SHP77 treated with DMSO at 0.1 percent for 48 hours (cell line): ENCODE measurements around the gene ENPP4.
"Not testable (repeated sequence)": the region's sequence is repeated elsewhere in the genome, so short reads cannot be mapped to it uniquely, and the experiment has no call there.

Source experiments
- DNase-seq: peaks from one replicate; lab custom pipeline; 2025; lab: John Stamatoyannopoulos, UW

Gene ENPP4

DNA sequence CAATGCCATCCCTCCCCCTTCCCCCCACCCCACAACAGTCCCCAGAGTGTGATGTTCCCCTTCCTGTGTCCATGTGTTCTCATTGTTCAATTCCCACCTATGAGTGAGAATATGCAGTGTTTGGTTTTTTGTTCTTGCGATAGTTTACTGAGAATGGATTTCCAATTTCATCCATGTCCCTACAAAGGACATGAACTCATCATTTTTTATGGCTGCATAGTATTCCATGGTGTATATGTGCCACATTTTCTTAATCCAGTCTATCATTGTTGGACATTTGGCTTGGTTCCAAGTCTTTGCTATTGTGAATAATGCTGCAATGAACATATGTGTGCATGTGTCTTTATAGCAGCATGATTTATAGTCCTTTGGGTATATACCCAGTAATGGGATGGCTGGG lies 1.5 kb downstream of the ENPP4 start:
- not testable (repeated sequence) for DNase-seq

DNA sequence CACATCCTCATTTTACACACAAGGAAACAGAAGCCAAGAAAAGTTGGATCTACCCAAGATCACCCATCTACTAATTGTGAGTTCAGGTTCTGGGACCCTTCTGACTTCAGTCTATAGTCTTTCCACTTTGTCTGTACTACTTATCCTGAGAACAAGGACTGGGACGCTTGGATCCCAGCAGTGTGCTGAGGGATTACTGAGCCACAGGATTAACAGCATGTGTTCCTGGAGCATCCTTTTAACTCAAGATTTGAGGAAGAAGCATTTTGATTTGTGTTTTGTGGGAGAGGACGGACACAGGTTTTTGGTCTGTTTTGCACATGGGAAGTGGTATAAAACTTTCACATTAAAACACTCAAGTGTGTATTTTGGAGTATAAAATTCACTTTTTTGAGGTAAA lies 4.4 kb downstream of the ENPP4 start:
- no peak for DNase-seq

DNA sequence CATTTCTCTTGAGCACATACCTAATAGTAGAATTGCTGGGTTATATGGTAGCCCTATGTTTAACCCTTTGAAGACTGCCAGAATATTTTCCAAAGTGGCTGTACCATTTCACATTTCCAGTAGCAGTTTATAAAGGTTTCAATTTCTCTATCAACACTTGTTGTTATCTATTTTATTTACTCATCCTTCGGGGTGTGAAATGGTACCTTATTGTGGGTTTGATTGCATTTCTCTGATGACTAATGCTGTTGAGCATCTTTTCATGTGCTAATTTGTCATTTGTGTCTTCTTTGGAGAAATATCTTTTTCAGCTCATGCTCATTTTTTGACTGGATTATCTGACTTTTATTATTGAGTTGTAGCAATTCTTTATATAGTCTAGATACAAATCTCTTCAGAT lies 5.4 kb downstream of the ENPP4 start:
- no peak for DNase-seq

DNA sequence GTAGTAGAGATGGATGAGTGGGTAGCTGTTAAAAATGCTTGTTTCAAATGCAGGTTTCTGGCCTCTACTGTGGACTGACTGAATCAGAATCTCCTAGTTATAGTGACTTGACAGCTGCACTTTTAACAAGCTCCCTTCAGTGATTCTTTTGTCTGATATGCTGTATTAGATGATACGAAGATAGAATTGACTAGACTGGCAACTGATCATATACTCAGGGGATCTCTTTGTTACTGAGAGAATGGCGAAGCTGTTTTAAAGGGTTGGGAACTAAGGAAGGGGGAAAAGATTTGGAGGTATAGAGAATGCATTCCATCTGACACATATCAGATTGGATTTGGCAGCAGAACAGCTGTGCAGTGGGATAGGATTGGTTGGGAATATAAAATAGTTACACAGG lies 7.0 kb downstream of the ENPP4 start:
- DNase-seq, result no peak

DNA sequence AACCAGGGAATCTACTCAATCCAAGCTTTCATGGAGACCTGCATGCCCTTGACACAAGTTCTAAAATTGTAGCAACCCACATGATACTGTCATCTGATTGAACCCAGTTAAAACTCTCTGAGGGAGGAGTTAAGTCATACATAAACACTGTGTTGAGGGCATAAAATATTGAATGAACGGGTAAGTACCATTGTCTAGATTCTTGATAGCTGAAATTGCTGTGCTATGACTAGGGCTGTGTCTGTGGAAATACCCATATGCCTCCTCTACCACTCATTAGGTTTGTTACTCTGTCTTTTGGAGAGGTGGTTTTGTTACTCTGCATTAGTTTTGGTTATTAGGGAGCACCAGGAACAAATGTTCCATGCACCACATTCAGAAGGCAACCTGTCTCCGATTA lies 7.6 kb downstream of the ENPP4 start:
- DNase-seq, result no peak

DNA sequence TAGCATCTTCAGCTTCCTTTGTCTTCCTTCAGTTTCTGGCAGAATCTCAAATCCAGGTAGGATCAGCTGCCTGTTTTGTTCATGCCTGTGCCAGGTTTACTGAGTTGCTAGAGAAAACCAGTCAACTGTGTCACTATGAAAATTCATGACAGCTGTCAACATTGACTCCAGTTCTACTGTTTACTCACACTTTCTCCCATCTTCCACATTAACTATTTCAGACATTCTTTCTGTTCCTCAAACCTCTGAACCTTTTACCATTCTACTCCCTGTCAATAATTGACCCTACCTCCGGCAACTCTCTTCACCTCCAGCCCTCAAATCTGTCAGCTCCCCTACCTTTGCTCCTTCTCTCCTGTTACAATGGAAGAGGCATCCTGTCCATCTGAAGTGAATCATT lies 8.5 kb downstream of the ENPP4 start:
- DNase-seq, result no peak

DNA sequence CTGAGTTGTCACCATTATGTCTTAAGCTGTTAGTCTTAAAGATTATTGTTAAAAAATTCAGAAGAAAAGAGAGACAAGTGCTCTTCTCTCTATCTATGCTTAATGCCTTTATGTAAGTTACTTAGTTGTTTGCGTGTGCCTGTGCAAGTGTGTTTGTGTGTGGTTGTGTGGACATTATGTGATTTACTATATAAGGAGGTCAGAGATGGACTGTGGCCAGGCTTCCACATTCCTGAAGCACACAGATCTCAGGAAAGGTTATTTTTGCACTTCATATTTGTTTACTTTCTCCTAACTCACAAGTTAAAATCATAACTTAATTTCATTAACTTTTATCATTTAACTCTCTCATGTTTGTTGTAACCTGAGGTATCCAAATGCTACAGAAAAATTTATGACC lies 14.5 kb downstream of the ENPP4 start:
- no peak for DNase-seq

DNA sequence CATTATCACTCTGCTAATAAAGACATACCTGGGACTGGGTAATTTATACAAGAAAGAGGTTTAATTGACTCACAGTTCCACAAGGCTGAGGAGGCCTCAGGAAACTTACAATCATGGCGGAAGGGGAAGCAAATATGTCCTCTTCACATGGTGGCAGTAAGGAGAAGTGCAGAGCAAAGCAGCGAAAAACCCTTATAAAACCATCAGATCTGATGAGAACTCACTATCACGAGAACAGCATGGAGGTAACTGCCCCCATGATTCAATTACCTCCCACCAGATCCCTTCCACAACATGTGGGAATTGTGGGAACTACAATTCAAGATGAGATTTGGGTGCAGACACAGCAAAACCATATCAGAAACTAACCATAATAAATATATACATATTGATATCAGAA lies 19.3 kb downstream of the ENPP4 start:
- not testable (repeated sequence) for DNase-seq

DNA sequence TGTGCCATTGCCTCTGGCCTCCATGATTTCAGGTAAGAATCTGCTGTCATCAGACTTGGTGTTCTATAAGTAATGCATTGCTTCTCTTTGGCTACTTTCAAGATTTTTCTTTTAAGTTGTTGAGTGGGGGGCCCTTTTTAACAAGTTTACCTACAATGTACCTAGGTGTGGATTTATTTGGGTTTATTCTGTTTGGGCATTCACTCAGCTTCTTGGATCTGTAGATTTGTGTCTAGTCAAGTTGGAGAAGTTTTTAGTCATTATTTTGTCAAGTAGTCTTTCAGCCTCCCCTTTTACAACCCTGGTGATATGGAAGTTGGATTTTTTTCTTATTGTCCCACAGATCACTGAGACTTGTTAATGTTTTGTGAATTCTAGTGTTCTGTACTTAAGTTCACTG lies 26.9 kb downstream of the ENPP4 start:
- no peak for DNase-seq

DNA sequence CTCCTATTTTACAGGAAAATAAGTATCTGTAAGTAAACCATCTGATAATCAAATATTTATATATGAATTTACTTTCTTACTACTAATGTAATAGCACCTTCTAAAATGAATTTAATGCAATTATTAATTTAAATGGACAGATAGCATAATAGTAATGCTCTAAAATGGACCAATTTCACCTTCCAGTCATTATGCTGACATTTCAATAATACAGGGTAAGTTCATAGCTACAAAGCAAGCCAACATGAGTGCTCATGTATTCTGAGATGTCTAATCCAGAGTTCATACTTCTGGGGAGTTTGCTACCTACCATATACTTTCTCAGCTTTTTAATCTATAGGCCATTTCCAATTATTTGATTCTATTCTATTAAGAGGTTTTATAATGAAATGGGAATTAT lies 29.4 kb downstream of the ENPP4 start:
- DNase-seq, result no peak

DNA sequence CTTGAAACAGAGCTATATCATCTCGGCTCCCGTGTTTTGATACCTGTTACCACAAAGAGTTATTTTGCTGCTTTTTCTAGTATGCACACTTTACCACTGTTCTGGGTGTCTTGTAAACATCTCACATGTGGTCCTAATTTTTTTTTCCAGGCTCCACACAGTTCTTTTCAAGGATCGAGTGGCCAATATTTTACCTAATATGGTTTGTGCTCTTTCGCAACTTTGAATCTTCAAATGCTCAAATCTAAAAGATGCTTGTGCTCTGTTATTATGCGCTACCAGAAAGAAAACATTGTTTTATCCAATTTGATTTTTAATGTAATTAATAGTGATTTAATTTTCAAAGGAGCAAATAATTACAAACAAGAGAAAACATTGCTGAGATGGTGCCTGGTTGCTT lies 30.3 kb downstream of the ENPP4 start:
- no peak for DNase-seq

DNA sequence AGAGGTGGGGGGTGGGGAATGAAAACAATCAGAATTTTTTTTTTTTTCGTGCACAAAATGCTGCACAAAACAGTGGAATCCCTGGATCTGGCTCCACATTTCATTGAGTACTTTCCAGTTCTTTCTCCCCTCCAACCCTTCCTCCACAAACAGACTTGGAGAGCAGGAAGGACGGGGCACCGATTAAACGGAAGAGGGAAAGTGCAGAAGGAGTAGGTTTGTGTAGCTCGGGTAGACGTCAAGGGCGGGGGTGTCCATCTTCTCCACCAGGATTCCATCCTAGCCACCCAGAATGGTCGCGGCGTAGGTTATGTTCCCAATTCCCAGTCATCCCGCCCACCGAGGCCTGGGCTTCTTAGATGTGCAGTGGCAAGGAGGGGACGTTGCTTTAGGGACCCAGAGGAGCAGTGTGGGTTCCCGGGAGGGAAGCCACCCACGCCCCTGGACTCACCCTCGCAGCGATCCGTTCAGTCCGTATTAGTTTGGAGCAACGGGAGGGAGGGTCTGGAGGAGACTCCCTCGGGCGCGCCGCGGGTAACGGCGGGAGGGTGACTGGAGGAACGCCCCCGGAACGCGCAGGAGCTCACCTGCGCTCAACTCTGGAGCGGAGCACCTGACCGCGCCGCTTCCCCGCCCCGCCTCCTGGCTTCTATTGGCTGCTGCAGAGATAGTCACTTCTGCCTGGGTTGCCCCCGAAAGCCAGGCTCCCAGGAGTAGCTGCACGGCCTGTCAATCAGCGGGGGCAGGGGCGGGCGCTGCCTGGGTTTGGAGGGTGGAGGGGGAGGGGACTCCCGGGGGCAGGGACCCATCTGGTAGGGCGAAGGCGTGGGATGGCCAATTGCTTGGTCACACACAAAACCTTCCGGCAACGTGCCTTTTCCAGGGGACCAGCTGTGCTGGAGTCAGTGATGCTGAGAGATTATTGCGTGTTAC lies 40.8 kb downstream of the ENPP4 start, which contains the start of gene ENPP5:
ENPP5 (minus strand) TSS at position 624 of the 933 bp plus-strand sequence. CDS start 2,718 bp downstream, outside the sequence.
- DNase-seq, result no peak

DNA sequence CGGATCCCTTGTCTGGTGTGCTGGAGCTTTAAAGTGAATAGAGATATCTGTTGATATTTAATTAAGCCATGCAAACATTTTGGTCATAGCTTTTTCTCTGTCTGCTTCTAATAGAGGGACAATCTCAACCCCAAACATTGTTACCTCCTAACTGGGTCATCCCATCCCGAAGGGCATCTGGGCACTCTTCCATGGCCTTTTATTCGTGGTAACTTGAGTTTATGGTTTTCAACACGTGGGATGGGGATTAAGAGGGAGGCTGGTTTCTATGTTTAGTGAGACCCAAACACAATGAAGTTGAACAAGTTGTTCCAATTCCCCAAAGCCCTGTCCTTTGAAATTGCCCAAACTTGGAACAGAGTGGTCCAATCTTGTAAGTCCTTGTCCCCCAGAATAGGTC lies 42.4 kb downstream of the ENPP4 start:
- no peak for DNase-seq

DNA sequence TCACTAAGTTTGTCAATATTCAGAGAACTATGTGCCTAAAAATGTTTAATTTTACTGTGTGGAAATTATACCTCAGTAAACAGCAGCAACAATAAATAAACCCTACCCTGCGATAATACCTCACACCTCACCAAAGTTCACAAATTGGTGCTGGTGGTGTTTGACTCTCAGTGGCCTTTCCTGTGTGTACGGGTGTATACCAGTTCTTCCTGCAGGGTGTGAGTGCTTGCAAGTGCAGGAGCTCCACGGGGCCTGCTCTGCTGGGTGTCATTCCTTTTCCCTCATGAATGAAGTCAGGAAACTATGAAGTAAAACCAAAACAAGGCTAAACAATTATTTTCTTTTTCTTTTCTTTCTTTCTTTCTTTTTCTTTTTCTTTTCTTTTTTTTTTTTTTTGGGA lies 45.1 kb downstream of the ENPP4 start:
- no peak for DNase-seq

DNA sequence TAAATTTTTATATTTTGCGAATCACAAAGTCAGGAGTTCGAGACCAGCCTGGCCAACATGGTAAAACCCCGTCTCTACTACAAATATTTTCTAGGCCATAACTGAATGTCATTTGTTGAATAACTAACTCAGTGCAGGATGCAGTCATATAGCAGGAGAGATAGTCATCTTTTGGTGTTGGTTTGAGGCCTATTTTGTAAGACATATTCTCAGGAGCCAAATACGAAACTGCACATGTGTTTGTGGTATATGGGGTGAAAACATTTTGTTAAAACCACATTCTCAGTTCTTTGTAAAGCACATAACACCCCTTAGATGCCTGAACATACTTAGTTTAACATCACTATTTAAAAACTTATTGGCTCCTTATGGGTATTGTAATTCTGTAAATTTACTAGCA lies 45.7 kb downstream of the ENPP4 start:
- DNase-seq, result no peak

DNA sequence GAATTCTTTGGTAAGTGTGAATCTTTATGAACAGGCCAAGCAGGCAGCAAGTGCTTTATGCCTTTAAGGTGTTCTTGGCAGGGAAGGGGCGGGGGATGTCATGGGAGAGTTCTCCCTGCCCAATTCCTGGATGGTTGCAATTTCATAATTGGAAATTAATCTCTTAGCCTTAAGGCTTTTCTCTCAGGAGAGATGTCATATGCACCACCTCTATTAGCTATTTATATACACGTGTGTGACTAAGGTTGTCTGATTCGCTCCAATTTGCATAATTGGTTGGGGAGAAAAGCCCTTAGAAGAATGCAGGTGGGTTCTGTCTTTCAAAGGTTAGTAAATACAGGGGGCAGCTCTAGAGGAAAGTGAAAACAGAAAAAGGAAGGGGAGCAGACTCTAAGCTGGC lies 46.2 kb downstream of the ENPP4 start:
- DNase-seq, result no peak

DNA sequence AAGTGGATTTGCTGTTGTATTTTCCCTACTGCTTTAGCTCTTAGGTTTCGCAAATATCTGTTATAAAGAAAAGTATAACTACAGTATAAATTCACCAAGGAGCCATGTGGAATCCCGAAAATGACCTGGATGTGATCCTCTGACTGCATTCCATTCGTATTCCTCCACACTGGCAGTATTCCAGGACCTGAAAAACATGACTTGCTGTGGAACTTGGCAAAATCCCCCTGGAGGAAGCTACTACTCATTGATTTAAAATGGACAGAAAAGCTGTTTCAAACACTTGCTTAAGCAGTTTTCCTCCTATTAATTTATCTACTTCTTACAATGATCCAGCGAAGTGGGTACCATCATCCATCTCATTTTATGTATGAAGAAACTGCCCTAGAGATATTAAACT lies 54.3 kb downstream of the ENPP4 start:
- no peak for DNase-seq

DNA sequence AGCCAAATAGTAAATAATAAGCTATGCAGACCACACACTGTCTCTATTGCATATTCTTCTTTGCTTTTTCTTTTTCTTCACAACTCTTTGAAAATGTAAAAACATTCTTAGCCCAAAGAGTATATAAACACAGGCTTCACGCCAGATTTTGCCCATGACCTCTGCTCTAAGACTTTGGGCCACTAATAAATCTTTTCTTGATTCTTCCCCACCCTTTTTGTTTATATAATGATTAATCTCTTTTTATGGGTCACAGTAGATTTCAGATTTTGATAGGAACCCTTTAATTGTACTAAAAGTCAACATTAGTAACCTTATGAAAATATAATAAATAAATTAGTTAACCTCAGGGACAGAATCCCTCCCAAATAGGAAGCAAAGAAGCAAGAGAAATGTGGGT lies 56.8 kb downstream of the ENPP4 start:
- no peak for DNase-seq

DNA sequence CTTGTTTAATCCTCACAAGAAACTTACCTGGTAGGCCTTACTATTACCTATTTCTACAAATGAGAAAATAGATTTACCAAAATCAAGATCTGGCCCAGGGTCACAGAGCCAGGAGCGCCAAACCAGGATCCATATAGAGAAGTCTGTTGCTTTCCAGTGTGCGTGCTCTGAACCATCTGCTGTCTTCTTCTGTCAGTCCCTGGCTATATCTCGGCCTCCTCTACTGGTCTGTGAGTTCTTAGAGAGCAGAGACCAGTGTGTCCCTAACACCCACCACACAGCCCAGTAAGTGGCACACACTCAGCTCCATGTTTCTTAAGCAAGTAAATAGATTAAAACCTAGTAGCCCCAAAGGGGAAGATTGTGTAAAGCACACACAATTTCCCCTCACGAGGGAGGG lies 59.9 kb downstream of the ENPP4 start:
- no peak for DNase-seq

DNA sequence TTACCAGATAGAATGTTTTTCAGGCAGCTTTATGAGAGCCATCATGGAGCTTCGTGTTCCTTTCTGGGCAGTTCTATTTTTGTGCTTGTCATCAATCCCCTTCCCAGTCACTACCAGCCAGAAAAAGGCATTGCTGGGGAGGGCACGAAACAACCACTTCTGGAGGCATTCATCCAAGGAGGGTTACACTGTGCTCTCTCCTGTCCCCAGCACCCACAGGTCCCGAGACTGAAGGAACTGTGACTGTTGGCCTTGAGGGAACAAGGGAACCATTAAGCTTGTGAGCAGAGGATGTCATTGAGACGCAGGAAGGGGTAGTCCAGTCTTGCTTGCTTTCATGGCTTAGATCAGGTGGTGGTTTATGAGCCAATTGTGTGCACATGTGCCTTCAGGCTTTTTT lies 61.1 kb downstream of the ENPP4 start:
- DNase-seq, result no peak

DNA sequence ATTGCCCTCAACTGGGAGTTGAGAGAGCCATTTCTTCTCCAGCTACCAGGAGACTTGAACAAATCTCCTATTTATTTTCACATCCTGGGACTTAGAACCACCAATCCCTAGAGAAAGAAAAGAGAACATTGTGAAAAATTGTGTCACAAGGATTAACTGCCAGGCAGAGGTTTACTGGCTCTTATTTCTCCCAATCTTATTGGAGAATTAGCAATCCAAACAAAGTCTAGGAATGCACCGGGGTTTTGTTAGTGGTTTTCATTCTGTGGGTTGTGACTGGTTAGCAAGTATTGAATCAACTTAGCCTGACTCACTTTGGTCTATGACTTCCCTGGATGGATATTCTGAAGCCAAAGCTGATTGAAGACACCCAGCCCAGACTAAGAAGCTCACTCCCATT lies 62.2 kb downstream of the ENPP4 start:
- no peak for DNase-seq
